Esophagus muscularis mucosa (tissue), 3 donors: ENCODE results near the gene ADGRV1.

Experiments used
- EP300 ChIP-seq: sonication (generic); formaldehyde crosslinking; IDR thresholded peaks from one replicate; pipeline ENCODE4 v1.6.1; 2017; ENCODE audit warnings: antibody characterized with exemption
- TF ChIP-seq, protein P1 (sequence below), 3 experiments: fragments of 200-600 bp in 2 of 3; fragments of 450-650 bp in 1 of 3; sonication (generic) in 2 of 3; IDR thresholded peaks; one replicate each; pipeline ENCODE4 v1.5.1; 2017 to 2019; ENCODE audit warnings: antibody characterized with exemption in 3 of 3, mild to moderate bottlenecking in 2 of 3, moderate library complexity in 1 of 3

DNA sequence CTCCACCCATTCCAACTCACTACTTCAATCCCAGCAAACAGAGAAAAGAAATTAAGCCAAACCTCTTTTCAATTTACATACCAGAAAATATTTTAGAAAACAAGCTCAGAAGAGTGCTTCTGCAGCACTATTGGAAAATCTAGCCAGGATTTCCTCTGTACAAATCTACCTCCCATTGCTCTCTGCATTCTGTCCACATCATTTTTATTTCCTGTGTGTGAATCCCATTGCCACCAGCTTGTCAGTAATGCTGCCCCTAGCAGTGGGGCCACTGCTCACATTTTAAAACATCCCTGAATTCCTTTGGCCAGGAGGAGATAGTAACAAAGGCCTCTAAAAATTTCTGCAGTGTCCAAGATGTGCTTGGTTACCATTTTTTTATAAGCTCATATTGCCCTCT is 592.0 kb downstream of the ADGRV1 start:
- TF ChIP-seq, protein P1, sequence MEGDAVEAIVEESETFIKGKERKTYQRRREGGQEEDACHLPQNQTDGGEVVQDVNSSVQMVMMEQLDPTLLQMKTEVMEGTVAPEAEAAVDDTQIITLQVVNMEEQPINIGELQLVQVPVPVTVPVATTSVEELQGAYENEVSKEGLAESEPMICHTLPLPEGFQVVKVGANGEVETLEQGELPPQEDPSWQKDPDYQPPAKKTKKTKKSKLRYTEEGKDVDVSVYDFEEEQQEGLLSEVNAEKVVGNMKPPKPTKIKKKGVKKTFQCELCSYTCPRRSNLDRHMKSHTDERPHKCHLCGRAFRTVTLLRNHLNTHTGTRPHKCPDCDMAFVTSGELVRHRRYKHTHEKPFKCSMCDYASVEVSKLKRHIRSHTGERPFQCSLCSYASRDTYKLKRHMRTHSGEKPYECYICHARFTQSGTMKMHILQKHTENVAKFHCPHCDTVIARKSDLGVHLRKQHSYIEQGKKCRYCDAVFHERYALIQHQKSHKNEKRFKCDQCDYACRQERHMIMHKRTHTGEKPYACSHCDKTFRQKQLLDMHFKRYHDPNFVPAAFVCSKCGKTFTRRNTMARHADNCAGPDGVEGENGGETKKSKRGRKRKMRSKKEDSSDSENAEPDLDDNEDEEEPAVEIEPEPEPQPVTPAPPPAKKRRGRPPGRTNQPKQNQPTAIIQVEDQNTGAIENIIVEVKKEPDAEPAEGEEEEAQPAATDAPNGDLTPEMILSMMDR (IDR thresholded peaks at IDR 0.05) = no peak
- no peak for TF ChIP-seq EP300
